HL-60/S4 (cell line): Measurements from ENCODE around the gene C5orf47.
"Not testable (repeated sequence)": the region's sequence is repeated elsewhere in the genome, so short reads cannot be mapped to it uniquely, and the experiment has no call there.

ENCODE experiments used
- in situ Hi-C: fragments of 300-500 bp; cut with MboI; formaldehyde crosslinking; loops from 2 replicates; pipeline ENCODE4 v1.14.3; 2022; ENCODE audit warnings: low sequenced_read_pairs

The C5orf47 gene

DNA sequence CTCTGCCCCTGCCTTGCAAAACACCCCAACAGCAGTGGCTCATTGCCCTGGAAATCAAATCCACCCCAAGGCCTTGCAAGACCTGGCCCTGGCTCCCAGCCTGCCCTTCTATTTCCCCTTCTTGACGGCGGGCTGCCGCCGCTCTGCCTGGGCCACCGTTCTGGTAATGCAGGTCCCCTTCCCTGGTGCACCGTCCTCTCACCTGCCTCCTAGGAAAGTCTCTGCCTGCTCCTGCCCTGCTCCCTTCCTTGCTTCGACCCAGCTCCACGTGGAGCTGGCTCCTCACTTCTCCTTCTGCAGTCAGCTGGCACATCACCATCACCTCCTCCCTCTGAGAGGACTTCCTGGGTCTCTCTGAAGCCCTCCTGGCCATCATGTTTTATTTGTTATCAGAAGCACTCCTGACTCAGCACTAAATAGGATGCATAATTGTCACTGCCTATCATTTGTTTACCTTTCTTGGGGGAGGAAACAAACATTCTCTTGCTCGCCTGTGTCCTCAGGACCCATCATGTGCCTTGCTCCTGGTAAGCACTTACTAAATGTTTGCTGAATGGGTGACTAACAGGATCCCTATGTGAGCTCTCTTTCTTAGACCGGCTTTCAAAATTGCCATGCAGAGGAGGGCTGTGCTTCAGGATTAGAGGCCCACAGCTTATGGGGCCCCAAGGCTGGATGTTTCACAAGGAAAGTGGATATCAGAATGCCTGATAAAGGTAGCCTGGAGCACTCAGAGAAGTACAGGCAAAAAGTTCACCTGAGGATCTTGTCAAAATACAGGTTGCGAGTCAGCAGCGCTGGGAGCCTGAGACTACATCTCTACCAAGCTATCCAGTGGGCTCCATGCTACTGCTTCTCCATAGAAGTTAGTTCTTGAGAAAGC lies 19.6 kb upstream of the C5orf47 start:
- in situ Hi-C loops: no loop called here

- in situ Hi-C loops: no loop called here
Observed at GRCh38 chr5:173970878-173971650, 17.9 kb upstream of the C5orf47 start.

DNA sequence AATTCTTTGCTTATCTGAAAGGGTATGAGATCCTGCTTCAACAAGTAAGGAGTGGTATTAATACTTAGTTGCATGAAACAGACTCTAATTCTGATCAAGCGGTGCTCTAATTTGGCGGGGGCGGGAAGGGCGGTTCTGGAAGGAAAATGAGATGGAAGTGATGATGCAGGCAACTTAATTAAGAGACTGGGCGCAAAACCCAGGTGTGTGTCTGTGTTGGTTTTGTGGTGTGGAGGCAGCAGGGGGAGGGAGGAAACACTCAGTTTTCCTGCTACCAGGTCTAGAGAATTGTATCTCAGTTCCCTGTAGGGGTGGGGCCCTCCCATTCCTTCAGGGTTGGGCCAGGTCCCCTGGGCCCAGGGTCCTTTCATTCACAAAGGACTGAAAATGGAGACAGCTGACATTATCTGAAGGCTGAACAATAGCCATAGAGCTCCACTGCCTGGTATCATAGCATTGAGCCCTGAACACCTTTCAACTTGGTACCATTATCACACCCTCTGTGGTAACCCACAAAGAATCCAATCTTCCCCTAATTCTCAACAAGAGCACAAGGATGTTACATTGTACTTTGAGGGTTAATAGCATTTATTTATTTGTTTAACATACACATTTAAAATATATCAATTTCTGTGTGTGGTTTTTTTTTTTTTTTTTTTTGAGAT lies 17.2 kb upstream of the C5orf47 start:
- in situ Hi-C loops: no loop called here

- in situ Hi-C loops: no loop called here
Observed at GRCh38 chr5:173972607-173972924, 16.4 kb upstream of the C5orf47 start.

DNA sequence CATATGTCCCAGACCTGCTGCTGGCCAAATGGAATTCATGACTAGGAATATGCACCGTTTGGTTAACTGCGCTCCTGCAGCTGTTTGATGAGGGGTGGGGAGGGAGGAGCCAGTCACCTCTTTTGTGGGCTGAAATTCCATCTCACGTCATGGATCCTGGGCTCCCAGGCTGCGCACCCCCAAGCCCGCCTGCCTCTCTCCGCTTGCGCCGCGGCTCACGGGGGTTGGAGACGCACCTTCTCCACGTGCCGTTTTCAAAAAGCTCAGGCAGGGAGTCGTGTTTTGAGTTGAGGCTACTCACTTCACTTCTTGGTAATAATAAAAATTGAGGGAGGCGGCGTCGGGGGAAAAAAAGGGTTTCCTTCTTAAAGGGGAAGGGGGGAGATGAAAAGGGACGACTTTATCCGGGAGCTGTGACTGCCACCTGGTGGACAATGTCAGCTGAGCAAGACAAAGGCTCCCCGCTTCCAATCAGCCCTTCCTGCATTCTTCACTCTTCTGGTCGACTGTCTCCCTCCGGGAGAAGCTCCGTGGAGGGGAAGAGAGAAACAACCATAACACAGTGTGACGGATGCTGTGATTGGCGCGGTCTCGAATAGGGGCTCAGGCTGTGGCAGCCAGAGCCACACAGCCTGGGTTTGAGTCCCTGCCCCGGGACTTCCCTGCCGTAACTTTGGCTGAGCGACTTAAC lies 15.9 kb upstream of the C5orf47 start:
- in situ Hi-C loops: no loop called here

GRCh38 chr5:173973616-173973969 lies 15.4 kb upstream of the C5orf47 start:
- in situ Hi-C loops: no loop called here

GRCh38 chr5:173974688-173975239 lies 14.2 kb upstream of the C5orf47 start:
- in situ Hi-C loops: loop anchor here (5.0 to 25.0 kb wide), 2 partner anchors 357 to 687 kb away; partner anchors contain the start of gene BOD1

GRCh38 chr5:173981185-173981761 lies 7.7 kb upstream of the C5orf47 start:
- in situ Hi-C loops: loop anchor here (25.0 kb wide), 1 partner anchor 694 kb away; no protein-coding TSS in a partner anchor

GRCh38 chr5:173984218-173984617 lies 4.8 kb upstream of the C5orf47 start:
- in situ Hi-C loops: loop anchor here (25.0 kb wide), 1 partner anchor 697 kb away; no protein-coding TSS in a partner anchor

GRCh38 chr5:173989432-173990082 lies 587 bp downstream of the C5orf47 start:
- in situ Hi-C loops: loop anchor here (25.0 kb wide), 1 partner anchor 702 kb away; no protein-coding TSS in a partner anchor

- in situ Hi-C loops: loop anchor here (25.0 kb wide), 1 partner anchor 710 kb away; no protein-coding TSS in a partner anchor
Observed at GRCh38 chr5:173997331-173997730, 8.4 kb downstream of the C5orf47 start.

DNA sequence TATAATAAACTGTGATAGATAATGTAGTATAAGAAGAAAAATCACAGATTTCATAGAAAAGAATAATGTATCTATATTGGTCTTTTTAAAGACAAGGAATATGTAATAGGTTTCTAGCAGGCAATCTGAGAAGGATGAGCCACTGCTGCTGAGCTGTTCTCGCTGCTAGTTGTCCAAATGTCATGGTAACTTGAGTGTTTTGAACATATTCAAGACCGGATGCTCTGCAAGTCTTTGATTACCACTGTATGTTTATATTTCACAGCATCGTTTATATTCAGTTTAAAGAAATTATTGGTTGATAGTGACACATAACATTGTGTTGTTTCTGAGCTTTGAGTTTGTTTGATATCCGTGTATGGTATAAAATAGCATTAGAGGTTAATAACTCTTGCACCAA lies 9.6 kb downstream of the C5orf47 start:
- in situ Hi-C loops: loop anchor here (25.0 kb wide), 1 partner anchor 711 kb away; no protein-coding TSS in a partner anchor

- in situ Hi-C loops: no loop called here
Observed at GRCh38 chr5:174000076-174000475, 11.1 kb downstream of the C5orf47 start.

GRCh38 chr5:174003795-174004194 lies 14.8 kb downstream of the C5orf47 start:
- in situ Hi-C loops: no loop called here

- in situ Hi-C loops: no loop called here
Observed at GRCh38 chr5:174008922-174009321, 20.0 kb downstream of the C5orf47 start.

DNA sequence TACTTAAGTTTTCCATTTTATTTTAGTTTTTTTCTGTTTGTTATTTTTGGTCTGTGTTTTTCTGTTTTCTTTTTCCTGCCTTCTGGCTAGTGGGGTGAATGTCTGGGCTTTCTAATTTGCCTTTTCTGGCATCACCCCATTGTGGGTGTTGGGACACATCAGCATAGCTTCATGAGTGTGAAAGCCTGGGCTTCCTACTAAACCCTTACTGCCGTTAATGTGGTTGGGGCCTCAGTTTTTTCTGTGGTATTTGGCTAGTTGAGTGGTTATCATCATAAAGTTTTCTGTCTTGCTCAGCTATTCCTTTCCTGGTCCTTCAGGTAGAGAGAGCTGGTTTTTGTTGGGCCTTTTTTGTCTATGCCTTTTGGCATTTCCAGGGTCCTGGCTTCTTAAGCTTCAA lies 21.4 kb downstream of the C5orf47 start:
- in situ Hi-C loops: no loop called here

GRCh38 chr5:174011441-174011840 lies 22.5 kb downstream of the C5orf47 start:
- in situ Hi-C loops: no loop called here

- in situ Hi-C loops: not testable (repeated sequence)
Observed at GRCh38 chr5:174020069-174020927, 31.3 kb downstream of the C5orf47 start.

DNA sequence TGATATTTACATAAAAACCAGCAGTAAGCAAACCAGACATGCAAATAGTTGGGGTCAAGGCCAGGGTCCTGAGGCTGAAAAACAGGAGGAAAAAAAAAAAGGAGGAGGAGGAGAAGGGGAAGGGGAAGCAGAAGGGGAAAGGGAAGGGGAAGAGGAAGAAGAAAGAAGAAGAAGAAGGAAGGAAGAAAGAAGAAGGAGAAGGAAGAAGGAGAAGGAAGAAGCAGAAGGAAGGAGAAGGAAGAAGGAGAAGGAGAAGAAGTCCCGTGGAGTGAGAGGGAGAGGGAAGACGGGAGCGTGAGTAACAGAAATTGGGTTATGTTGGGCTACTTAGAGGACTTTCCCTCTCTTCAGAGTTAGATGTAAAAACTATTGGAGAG lies 31.9 kb downstream of the C5orf47 start:
- in situ Hi-C loops: no loop called here
